Measurements from ENCODE around the gene ABCC4.
"Not testable (repeated sequence)": the region's sequence is repeated elsewhere in the genome, so short reads cannot be mapped to it uniquely, and the experiment has no call there.

Gene ABCC4

DNA sequence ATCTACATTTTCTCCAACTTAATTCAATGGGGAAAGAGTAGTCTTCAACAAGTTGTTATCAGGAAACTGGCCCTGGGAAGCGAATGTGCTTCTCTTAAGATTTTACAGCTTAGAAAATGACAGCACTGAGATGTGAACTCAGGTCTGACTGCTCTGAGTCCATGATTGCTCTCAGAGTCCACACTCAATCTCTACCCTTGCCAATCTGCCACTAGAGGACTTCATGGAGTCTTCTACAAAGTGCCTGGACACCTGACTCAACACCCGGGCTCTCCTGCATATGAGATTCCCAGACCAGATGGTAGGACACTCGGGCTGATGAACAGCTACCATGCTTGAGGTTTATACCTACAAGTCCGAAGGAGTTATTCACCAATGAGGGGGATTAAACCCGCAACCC lies 74.8 kb downstream of the ABCC4 start:
- DNase-seq: no peak

DNA sequence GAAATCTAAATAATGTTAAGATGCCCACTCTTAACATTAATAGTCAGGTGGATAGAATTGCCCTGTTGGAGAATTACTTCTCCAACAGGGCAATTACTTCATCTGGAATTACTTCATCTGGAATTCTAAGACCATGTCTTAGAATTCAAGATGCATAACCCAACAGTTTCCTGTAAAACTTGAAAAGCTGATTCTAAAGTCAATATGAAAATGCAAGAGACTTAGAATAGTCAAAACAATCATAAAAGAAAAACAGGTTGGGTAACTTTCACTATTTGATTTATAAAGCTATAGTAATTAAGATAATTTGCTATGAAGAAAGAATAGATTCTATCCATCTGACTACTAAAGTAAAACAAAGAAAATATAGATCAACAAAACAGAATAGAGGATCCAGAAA lies 75.2 kb downstream of the ABCC4 start:
- DNase-seq: no peak

DNA sequence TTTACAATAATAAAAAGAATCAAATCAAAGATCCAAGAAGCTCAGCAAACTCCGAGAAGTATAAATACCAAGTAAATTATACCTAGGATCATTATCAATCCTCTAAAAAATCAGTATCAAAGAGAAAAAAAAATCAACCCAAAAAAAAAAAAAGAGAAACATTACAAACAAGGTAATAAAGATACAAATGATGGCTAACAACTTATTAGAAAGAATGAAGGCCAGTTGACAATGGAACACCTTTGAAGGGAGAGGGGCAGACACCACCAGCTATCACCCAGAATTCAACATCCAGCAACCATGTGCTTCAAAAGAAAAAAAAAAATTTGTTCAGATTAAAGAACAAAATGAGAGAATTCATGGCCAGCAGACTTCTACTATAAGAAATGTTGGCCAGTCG lies 77.2 kb downstream of the ABCC4 start:
- no peak for DNase-seq

DNA sequence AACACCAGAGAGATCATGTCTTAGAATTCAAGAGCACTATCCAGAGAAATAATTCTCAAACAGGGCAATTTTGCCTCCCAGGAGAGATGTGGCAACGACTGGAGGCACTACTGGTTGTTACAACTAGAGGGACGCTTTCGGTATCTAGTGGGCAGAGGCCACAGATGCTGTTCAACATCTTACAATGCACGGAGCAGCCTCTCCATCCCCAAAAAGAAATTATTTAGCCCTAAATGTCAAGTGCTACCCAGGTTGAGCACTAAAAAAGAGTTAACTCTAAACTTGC lies 78.6 kb downstream of the ABCC4 start:
- no peak for DNase-seq

DNA sequence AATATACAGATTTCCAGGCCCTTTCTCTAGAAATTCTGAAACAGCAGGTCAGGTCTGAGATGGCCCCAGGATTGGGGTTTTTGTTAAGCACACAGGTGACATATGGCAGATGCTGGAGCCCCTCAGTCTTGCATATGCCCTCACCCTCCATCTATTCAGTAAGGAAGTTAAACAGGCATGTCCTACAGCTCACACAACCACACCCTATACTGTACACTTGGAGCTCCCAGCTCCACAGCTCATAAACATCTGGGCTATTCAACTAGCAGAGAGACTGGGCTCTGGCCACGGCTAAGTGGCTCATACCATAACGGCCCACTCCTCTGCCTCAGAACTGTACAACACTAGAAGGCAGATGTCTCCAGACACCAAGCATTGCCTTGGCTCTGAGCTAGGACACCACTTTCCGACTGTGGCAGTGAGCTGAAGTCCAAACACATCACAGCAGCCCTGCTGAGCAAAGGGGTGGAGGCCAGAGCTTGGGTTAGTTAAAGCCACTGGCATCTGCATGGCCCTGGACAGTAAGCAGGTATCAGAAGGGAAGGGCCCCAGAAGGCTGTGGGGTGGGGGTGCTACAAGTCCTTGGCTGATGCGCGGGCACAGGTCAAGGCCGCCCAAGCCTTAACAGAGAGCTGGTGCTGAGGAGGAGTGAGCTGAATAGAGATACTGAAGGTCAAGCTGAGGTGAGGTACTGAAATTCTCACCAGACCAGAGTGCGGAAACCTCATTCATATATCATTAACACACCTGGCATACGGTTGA lies 79.1 kb downstream of the ABCC4 start:
- DNase-seq: no peak

DNA sequence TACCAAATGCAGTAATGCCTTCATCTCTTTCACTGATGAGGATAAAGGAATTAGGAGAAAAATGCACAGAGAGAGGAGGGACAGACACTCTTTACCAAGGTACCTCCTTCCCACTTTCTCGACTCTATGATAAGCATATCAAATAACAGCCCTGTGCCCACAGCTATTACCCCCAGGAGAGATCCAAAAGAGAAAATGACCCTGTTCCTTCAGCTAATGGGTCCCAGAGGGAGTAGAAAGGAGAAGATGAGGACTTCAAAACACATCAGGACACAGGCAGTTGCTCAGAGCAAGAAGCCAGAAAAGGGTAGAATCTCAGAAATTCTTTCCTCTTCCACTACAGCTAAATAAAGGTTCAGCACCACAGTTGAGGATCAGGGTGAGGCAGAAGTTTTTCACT lies 80.6 kb downstream of the ABCC4 start:
- no peak for DNase-seq

DNA sequence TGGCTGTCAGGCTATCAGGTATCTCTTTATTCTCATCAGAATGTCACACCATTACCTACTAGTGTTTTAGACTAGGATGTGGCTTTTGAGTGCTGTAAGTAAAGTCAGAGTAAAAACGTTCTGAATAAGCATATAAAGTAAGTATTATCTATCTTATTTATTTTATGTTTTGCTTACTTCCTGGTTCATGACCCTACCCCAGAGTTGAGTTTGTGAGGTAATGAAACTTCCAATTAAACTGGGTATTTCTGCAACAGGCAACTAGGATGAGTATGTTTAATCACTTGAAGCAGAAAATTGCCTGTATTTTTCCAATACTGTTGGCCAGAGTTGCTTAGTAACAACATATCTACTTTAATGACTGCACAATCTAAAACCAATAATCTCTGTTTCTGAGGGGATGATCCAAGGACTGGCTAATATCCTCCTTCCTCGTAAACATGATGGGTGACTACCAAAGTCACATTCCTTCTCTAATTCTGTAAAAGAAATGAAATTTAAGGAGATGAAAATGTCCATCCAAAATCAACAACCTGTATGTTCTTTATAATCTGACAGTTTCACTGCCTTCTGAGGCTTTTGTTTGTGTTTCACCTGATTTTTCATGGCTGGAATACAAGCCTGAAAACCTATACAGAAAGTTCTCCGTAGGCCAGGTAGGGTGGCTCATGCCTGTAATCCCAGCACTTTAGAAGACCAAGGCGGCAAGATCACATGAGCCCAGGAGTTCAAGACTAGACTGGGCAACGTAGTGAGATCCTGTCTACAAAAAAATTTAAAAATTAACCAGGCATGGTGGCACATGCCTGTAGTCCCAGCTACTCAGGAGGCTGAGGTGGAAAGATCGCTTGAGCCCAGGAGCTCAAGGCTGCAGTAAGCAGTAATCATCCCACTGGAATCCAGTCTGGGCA lies 83.1 kb downstream of the ABCC4 start:
- no peak for DNase-seq

DNA sequence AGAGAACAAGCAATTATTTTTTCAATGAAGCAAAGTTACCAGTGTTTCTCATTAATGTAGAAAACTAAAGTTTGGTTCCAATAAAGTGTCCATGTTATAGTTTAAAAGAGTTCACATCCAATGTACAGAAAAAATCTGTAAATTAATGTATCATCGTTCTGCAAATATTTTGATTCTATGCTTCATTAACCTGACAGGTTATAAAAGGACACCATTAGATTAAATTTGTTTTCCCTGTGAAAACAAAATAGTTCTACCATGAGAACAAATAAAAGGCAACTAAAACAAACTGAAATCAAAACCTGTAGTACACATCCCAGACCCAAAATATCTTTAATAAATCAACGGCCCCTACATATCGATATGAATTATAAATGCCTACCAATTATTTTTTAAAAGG lies 85.1 kb downstream of the ABCC4 start:
- no peak for DNase-seq

DNA sequence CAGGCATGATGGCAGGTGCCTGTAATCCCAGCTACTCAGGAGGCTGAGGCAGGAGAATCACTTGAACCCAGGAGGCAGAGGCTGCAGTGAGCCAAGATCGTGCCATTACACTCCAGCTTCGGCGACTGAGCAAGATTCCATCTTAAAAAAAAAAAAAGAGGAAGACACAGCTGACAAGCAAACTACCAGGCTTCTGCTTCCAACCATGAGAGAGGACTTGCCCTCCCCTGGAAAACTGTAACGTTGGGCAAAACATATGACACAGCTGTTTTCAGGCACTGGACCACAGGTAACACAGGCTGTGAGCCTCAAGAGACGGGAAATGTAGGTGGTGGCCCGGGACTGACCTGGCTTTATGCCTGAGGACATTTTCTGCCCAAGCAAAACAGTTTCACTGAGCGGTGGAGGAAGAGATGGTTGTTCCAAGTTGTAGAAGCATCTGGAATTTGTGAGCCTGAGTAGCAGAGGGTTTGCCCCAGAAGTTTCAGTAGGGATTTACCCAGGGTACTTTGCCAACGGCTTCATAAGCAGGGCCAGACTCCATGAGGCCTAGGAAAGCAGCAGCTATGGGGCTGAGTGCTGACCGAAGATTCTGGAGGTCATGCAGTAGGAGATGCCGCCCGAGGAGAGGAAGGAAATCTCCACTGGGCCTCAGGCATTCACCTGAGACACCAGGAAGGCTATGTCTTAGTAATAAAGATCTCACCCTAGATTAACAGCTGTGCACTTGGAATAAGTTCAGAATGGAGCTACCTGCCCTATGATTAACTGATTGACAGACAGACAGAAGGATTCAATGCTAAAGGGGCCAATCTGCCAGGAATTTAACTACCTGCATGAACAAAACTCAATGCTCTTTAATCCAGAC lies 88.0 kb downstream of the ABCC4 start:
- no peak for DNase-seq

DNA sequence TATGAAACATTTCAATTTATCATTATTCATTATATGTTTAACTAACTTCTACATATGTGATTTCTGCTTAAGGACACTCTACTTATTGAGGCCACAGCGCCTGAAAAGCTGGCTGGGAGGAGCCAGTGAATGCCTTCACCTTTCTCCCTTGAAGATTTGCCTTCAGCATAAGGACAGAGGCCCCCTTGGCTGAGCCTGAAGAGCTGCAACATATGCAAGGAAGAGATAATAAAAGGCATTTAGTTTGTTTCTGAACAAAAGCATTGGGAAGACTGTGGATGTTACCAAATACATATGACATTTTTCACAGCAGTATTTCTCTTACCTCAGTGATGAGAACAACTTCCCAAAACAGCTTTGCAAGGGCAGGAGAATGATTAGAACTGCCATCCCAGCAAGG lies 92.1 kb downstream of the ABCC4 start:
- no peak for DNase-seq

DNA sequence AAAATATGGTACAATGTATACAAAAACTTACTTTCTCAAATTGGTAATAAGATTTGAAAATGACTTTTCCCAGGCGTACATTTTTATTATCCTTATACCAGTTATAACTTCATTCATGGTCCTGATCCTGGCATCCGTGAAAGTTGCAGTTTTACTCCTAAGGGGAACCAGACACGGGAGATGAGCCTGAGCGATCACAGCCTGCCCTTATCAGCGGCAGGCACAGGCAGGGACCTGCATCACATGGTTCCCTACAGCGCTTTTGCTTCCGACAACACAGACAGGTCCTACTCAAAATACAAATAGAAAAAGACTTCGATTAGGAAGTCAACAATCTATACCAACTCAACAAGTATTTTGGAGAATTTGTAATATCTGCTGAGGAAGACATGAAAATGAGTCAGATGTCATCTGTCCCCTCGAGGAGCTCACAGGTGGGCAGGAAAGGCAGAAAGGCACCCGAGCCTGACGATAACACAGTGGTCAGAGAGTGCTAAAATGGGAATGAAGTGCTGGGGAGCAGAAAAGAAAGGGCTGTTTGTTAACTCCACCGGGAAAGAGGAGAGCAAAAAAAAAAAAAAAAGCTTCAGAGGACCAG lies 93.4 kb downstream of the ABCC4 start:
- DNase-seq: no peak

DNA sequence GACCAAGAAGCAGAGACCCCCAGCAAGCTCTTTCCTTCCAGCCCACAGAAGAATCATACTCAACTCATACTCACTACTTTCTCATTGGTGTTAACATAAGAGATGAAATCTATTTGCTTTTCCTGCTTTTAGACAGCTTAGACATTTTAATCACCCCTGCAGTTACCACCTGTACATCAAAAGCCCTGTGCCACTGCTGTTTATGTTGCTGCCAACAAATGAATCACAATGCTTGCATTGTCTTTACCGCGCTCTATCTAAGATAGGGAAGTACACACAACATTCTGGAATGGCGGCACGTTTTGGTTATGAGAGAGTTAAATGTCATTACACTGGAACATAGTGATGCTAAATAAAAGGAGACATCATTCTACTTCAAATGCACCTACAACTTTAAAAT lies 95.1 kb downstream of the ABCC4 start:
- no peak for DNase-seq

DNA sequence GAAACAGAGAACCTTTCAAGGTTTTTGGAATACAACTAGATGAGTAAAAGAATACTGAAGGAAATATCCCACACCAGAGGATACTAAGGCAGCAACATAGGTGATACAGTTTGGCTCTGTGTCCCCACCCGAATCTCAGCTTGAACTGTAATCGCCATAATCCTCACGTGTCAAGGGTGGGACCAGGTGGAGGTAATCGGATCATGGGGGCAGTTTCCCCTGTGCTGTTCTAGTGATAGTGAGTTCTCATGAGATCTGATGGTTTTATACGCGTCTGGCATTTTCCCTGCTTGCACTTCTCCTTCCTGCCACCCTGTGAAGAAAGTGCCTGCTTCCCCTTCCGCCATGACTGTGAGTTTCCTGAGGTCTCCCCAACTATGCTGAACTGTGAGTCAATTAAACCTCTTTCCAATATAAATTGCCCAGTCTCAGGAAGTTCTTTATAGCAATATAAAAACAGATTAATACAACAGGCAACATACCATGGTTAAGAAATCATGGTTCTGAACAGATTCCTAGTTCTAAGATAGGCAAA lies 97.0 kb downstream of the ABCC4 start:
- DNase-seq: no peak

DNA sequence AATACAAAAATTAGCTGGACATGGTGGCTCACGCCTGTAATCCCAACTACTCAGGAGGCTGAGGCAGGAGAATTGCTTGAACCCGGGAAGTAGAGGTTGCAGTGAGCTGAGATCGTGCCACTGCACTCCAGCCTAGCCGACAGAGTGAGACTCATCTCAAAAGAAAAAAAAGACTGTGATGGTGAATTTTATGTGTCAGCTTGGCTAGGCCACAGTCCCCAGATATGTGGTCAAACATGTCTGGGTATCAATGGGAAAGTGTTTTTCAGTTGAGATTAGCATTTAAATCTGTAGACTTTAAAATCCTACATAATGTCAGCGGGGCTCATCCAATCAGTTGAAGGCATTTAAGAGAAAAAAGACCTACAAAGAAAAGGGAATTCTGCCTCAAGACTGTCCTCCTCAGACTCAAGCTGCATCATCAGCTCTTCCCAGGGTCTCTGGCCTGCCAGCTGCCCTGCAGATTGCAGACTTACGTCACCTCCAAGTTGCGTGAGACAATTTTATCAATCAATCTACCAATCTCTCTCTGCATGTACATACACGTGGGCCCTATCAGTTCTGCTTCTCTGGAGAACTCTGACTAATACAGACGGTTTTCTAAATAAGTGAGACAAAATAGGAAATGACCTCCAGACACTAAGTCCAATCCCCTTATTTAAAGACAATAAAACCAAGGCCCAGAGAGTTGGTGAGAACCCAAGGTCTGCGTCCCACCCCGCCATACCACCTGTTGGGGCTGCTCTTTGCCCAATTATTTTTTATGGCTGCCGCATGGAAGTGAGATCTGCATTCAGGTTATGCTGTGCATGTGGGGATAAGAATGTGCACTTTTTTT lies 99.2 kb downstream of the ABCC4 start:
- peak; percentile 56 for DNase-seq

DNA sequence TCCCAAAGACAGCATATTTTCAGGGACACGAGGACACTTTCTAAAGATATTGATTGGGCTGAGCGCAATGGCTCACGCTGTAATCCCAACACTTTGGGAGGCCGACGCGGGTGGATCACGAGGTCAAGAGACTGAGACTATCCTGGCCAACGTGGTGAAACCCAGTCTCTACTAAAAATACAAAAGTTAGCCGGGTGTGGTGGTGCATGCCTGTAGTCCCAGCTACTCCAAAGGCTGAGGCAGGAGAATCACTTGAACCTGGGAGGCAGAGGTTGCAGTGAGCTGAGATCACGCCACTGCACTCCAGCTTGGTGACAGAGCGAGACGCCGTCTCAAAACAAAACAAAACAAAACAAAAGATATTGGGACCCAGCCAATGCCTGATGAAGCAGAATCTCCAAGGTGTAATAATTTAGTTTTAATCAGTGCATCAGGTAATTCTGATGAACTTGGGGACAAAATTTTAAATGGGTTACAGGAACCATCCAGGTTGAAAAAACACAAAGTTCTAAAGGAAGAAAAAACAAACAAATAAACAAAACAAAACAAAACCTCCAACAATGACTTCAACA lies 100.8 kb downstream of the ABCC4 start:
- DNase-seq: not testable (repeated sequence)

DNA sequence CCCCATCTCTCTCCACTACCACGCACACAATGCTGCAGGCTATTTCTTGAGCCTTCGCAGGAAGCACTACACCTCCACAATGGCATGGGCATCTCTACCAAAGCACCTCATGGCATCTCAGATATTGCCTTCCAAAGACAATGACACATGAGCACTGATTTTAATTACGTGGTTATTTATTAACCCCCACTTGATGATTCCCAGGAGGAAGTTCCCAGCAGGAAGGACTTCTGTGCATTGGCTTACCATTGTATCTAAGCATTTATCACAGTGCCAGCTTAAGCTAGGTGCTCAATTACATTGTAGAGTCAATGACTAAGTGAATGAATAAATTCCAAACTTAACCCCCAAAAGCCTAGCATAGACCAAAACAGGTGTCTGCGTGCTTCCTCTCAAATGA lies 101.4 kb downstream of the ABCC4 start:
- DNase-seq: no peak

DNA sequence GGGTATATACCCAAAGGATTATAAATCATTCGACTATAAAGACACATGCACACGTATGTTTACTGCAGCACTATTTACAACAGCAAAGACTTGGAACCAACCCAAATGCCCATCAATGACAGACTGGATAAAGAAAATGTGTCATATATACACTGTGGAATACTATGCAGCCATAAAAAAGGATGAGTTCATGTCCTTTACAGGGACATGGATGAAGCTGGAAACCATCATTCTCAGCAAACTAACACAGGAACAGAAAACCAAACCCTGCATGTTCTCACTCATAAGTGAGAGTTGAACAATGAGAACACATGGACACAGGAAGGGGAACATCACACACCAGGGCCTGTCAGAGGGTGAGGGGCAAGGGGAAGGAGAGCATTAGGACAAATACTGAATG lies 102.6 kb downstream of the ABCC4 start:
- DNase-seq: not testable (repeated sequence)

DNA sequence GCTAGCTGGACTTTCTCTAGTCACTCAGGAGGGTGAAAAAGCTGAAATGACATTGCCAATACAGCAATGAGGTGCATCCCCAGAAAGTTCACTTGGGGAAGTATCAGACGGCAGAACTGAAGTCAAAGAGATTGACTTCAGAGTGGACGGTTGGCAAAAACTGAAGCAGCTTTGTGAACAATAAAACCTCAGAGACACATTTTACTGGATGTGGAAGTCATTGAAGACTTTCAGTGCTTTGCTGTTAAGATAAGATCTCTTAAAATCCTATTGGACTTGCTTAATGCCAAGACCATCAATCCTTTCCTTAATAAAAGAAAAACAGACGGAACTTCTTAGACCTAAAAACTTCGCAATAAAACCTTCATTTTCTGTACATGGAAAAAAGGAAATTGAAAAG lies 103.7 kb downstream of the ABCC4 start:
- no peak for DNase-seq

DNA sequence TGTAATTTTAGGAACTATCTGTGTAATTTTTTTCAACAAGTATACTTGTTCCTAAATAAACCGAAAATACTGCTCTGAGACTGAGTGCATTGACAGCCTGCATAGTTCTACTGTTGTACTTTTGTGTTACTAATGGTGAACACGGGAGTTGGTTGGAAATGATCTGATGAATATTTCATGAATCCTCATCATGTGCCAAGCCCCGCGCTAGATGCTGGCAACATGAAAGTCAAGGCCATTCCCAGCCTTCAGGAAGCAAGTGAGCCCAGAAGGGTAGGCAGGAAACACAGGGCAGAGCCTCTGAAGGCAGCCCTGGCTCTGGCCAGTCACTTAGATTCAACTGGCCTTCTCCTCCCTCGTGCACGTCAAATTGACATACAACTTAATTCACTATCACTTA lies 106.1 kb downstream of the ABCC4 start:
- no peak for DNase-seq

DNA sequence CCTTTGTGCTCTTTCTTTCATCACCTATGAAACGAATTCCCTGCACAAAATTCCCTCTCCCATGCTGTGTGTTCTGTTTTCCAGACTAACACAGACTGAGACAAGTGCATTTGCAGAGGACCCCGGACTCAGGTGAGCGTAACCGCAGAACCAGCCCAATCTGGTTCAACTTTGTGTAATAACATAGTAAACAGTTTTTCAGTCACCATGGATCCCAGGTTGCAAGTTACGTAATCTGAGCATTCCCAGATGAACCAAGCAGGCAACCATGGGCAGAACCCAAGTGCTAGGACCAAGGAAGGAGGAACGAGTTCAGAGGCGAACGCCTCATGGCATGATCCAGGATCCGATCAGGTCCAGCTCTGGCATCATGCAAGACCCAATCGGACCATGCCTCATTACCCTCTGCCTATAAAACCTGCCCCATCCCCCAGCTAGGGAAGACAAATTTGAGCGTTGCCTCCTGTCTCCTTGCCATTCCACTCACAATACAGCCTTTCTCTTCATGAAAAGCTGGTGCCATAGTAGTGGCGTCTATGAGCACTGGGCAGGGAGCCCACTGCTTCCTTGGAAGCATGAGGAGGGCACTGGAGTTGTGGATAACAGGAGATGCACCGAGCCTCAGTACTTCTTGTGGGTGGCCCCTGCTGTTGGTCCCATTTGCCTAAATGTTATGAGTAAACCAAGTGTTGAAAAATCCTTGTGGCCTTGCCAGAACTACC lies 107.6 kb downstream of the ABCC4 start:
- DNase-seq: no peak

DNA sequence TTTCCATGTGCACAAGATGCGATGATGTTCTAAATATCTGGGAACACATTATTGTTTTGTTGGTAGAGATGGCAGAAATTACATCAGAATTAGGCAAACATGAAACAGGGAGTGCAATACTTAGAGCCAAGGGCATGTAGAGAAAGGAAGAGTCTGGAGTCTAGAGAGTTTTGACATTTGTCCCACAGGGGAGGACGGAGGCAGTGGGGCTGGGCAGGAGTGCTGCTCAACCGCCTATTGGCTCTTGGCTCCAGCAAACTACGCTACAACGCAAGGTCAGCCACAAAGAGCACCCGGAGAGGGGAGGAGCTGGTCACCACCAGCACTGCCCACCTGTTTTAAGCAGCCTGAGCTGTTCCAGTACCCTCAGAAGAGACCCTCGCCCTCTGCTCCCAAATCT lies 108.3 kb downstream of the ABCC4 start:
- DNase-seq: no peak
